Prostate gland (tissue), 2 donors: ENCODE results near the gene TLE5.
A peak's percentile ranks its signal among the peaks of the same experiment; 100 is the strongest.

Experiments
- CTCF ChIP-seq, 4 experiments: fragments of 200-600 bp in 2 of 4; fragments of 450-650 bp in 2 of 4; sonication (generic) in 2 of 4; IDR thresholded peaks; 1 replicate in 3 of 4; 2 replicates in 1 of 4; pipeline ENCODE4 v1.5.1; 2016 to 2019; ENCODE audit warnings: antibody characterized with exemption in 4 of 4, mild to moderate bottlenecking in 2 of 4, moderate library complexity in 2 of 4
- POLR2AphosphoS5 ChIP-seq: sonication (generic); formaldehyde crosslinking; IDR thresholded peaks from one replicate; pipeline ENCODE4 v1.6.1; 2017; ENCODE audit warnings: antibody characterized with exemption

DNA sequence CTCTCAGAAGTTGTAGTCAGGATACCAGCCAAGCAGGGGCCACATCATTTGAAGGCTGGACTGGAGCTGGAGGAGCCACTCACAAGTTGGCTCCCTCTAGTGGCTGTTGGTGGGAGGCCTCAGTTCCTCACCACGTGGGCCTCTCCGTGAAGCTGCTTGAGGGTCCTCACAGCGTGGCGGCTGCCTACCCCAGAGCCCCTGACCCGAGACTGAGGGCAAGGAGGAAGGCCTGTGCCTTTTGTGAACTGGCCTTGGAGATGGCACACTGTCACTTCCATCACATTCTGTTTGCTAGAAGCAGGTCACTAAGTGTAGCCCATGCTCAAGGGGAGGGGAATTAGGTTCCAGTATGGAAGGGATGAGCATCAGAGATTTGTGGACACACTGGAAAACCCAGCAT, 46.5 kb upstream of the TLE5 start:
- TF ChIP-seq CTCF (IDR thresholded peaks at IDR 0.05) (peak; percentile 45 to 76 (median 65)), POLR2AphosphoS5 (peak; percentile 12)
